Measurements from ENCODE around the gene ADCY6.

DNA sequence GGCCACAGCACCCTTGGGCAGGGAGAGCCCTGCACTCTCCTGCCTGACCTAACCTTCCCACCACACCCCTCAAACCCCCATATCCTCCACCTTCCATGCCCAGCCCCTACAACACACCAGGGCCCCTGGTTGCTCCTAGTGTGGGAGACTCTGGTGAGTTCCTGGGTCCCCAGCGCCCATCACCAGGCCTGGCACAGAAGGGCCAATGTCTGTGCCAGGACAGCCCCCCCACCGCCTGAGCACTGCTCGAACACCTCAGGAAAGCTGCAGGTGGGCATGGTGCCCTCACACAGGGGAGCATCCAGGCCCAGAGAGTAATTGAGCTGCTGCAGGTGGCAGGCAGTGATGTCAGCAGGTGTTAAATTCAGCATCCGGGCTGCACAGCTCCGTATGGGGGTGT is 15.2 kb downstream of the ADCY6 start:
- TF ChIP-seq, protein P1, sequence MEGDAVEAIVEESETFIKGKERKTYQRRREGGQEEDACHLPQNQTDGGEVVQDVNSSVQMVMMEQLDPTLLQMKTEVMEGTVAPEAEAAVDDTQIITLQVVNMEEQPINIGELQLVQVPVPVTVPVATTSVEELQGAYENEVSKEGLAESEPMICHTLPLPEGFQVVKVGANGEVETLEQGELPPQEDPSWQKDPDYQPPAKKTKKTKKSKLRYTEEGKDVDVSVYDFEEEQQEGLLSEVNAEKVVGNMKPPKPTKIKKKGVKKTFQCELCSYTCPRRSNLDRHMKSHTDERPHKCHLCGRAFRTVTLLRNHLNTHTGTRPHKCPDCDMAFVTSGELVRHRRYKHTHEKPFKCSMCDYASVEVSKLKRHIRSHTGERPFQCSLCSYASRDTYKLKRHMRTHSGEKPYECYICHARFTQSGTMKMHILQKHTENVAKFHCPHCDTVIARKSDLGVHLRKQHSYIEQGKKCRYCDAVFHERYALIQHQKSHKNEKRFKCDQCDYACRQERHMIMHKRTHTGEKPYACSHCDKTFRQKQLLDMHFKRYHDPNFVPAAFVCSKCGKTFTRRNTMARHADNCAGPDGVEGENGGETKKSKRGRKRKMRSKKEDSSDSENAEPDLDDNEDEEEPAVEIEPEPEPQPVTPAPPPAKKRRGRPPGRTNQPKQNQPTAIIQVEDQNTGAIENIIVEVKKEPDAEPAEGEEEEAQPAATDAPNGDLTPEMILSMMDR (IDR thresholded peaks at IDR 0.05) = no peak
- TF ChIP-seq POLR2A (IDR thresholded peaks at IDR 0.05) = no peak
